Endothelial cell of umbilical vein (primary cell): ENCODE results near the gene GSTM3. TPM values are rescaled to one million over a fixed set of nuclear protein-coding genes. Genes with fewer than 3 reads are reported as not detected.

ENCODE experiments used
- BruUV-seq: library from RNA; stranded (reverse); fragments of 400-500 nt; replicated peaks from 2 replicates; lab custom pipeline; 2021; lab: Mats Ljungman, UMichigan
- CTCF ChIA-PET: fragments of 300-600, 350-600 bp; sonication (Branson Sonifier 250); formaldehyde crosslinking; loops from one replicate; lab custom pipeline; 2021; ENCODE audit warnings: antibody characterized with exemption, inconsistent platforms; lab: Charles Lee
- POLR2A ChIA-PET: fragments of 300-600, 350-600 bp; sonication (Branson Sonifier 250); formaldehyde crosslinking; loops from one replicate; lab custom pipeline; 2021; ENCODE audit warnings: antibody characterized with exemption, inconsistent platforms; lab: Charles Lee
- DNase-seq: peaks from one replicate; pipeline ENCODE4 v3.0.0-alpha.2; 2011; ENCODE audit warnings: low read depth, low spot score
- FAIRE-seq: peaks from 2 replicates; lab custom pipeline; 2011; peaks lifted over from hg19 to GRCh38; lab: Jason Lieb, UNC
- H2AFZ ChIP-seq: 2 replicates; pipeline ENCODE4 v1.6.0; 2012; ENCODE audit warnings: low read depth, low read length, control low read depth, inconsistent platforms
- H3K27ac ChIP-seq: 2 replicates; pipeline ENCODE4 v1.5.1; 2011; ENCODE audit warnings: low read depth, mild to moderate bottlenecking, control low read depth, low read length, moderate library complexity; ENCODE audit not compliant: insufficient read depth
- H3K27me3 ChIP-seq, 2 experiments: 2 replicates each; pipeline versions ENCODE4 v1.6.0 to v1.6.1; 2011; ENCODE audit warnings: low read length in 2 of 2, mixed read lengths in 1 of 2; ENCODE audit not compliant: control insufficient read depth in 2 of 2, insufficient read depth in 2 of 2
- H3K36me3 ChIP-seq, 2 experiments: 2 replicates in 1 of 2; 3 replicates in 1 of 2; pipeline ENCODE4 v1.5.1; 2011; ENCODE audit warnings: low read length in 2 of 2, mild to moderate bottlenecking in 1 of 2, moderate library complexity in 1 of 2; ENCODE audit not compliant: control insufficient read depth in 2 of 2, insufficient read depth in 2 of 2; ENCODE audit errors: extremely low read depth in 1 of 2
- H3K4me1 ChIP-seq: 3 replicates; pipeline ENCODE4 v1.5.1; 2011; ENCODE audit warnings: mild to moderate bottlenecking, low read length; ENCODE audit not compliant: control insufficient read depth, insufficient read depth; ENCODE audit errors: extremely low read depth
- H3K4me2 ChIP-seq: 2 replicates; pipeline ENCODE4 v1.6.1; 2011; ENCODE audit warnings: low read length, control low read depth, mixed read lengths; ENCODE audit not compliant: insufficient read depth
- H3K4me3 ChIP-seq, 3 experiments: fragments of 200-600 bp in 1 of 3; sonication (generic), shearing (Covaris generic) in 1 of 3; replicated peaks in 1 of 3; 2 replicates each; pipeline ENCODE4 v1.5.1; 2011 to 2016; ENCODE audit warnings: control low read depth in 3 of 3, low read length in 3 of 3, mild to moderate bottlenecking in 2 of 3, inconsistent platforms in 1 of 3, low read depth in 1 of 3, moderate library complexity in 1 of 3; ENCODE audit not compliant: insufficient read depth in 1 of 3
- H3K79me2 ChIP-seq: 2 replicates; pipeline ENCODE4 v1.6.0; 2012; ENCODE audit warnings: low read length, inconsistent platforms; ENCODE audit not compliant: control insufficient read depth, insufficient read depth
- H3K9ac ChIP-seq: replicated peaks from 2 replicates; pipeline ENCODE3; 2011; ENCODE audit warnings: low read length, control low read depth; ENCODE audit not compliant: insufficient read depth; ENCODE audit errors: extremely low read depth
- H3K9me1 ChIP-seq: replicated peaks from 3 replicates; pipeline ENCODE4 v1.6.0; 2011; ENCODE audit warnings: mild to moderate bottlenecking, low read length; ENCODE audit not compliant: control insufficient read depth, insufficient read depth; ENCODE audit errors: extremely low read depth
- H3K9me3 ChIP-seq: replicated peaks from 2 replicates; pipeline ENCODE4 v1.5.1; 2012; ENCODE audit warnings: low read length, inconsistent platforms; ENCODE audit not compliant: control insufficient read depth, insufficient read depth
- H4K20me1 ChIP-seq: replicated peaks from 2 replicates; pipeline ENCODE3; 2011; ENCODE audit warnings: mild to moderate bottlenecking, low read length; ENCODE audit not compliant: control insufficient read depth, insufficient read depth; ENCODE audit errors: extremely low read depth
- CTCF ChIP-seq, 2 donors: IDR thresholded peaks; 1 replicate in 1 of 2; 2 replicates in 1 of 2; pipeline ENCODE4 v1.5.1; 2011; ENCODE audit warnings: low read length in 2 of 2, mild to moderate bottlenecking in 2 of 2, moderate library complexity in 2 of 2, control low read depth in 1 of 2, inconsistent platforms in 1 of 2, low read depth in 1 of 2; ENCODE audit not compliant: insufficient read depth in 1 of 2; ENCODE audit errors: extremely low read depth in 1 of 2
- EZH2 ChIP-seq: IDR thresholded peaks from 2 replicates; pipeline ENCODE4 v1.6.1; 2012; ENCODE audit warnings: borderline replicate concordance, low read depth, mild to moderate bottlenecking, moderate library complexity, low read length, inconsistent platforms; ENCODE audit not compliant: severe bottlenecking
- FOS ChIP-seq: IDR thresholded peaks from 2 replicates; pipeline ENCODE4 v1.6.1; 2011; ENCODE audit warnings: mild to moderate bottlenecking, low read length, moderate library complexity, borderline replicate concordance; ENCODE audit not compliant: insufficient read depth
- GATA2 ChIP-seq: IDR thresholded peaks from 2 replicates; pipeline ENCODE4 v1.7.0; 2011; ENCODE audit warnings: low read depth, mild to moderate bottlenecking, moderate library complexity, mixed read lengths, low read length; ENCODE audit not compliant: insufficient read length, insufficient read depth
- JUN ChIP-seq: IDR thresholded peaks from 2 replicates; pipeline ENCODE4 v1.6.1; 2011; ENCODE audit warnings: borderline replicate concordance, low read depth; ENCODE audit not compliant: insufficient read length, insufficient read depth
- MAX ChIP-seq: IDR thresholded peaks from 2 replicates; pipeline ENCODE4 v1.6.1; 2011; ENCODE audit not compliant: insufficient read depth, insufficient read length
- MYC ChIP-seq: IDR thresholded peaks from one replicate; pipeline ENCODE4 v1.6.1; 2011; ENCODE audit warnings: mild to moderate bottlenecking, low read depth, low read length
- POLR2A ChIP-seq: IDR thresholded peaks from 2 replicates; pipeline ENCODE4 v1.6.1; 2012; ENCODE audit warnings: low read depth, mild to moderate bottlenecking, control low read depth, low read length
- POLR2AphosphoS5 ChIP-seq: IDR thresholded peaks from 2 replicates; pipeline ENCODE4 v1.6.1; 2012; ENCODE audit warnings: low read depth, mild to moderate bottlenecking, control low read depth, low read length, moderate library complexity; ENCODE audit not compliant: insufficient read depth
- dilution Hi-C: fragments of 300-500 bp; cut with MboI; formaldehyde crosslinking; loops from one replicate; pipeline ENCODE4 v1.15.0; 2019; ENCODE audit warnings: low sequenced_read_pairs; ENCODE audit not compliant: extremely low pct_ligation_motif_present
- intact Hi-C: fragments of 100-400 bp; cut with micrococcal nuclease; formaldehyde crosslinking; loops from one replicate; pipeline ENCODE4 v1.10.0; 2022
- polyA plus RNA-seq, 4 experiments: library from polyadenylated mRNA; depleted of rRNA in 3 of 4; stranded (reverse) in 3 of 4; unstranded in 1 of 4; fragments of >200 nt; gene quantifications; 2 replicates each; pipeline versions ENCODE4 v1.2.1 to v1.2.3, GENCODE V29; 2011 to 2012; ENCODE audit warnings: missing spikeins in 1 of 4
- total RNA-seq: library from RNA; stranded (reverse); gene quantifications from 2 replicates; pipeline ENCODE4 v1.2.3, GENCODE V29; 2021

Gene GSTM3
- total and polyA plus RNA-seq, 2 donors (not counting 3 experiments of a cell fraction or from before 2014, with no cell fraction given): 27.9 to 52.0 TPM

GRCh38 chr1:109761227-109762038, 20.6 kb upstream of the GSTM3 start:
- DNase-seq (no peak), FAIRE-seq (no peak)
- no peaks in the 10 kb centered on the region for H3K9me3 ChIP-seq
- CTCF ChIA-PET: interaction anchor here (0.8 kb wide), 1 partner anchor 121 kb away, joined by 5 read pairs; no protein-coding TSS in a partner anchor
- no peaks in the 10 kb centered on the region for H3K9me1 ChIP-seq
- no peak overlapping the region for H2AFZ ChIP-seq
- H3K9ac ChIP-seq: no peak overlapping the region
- TF ChIP-seq FOS: no peak
- TF ChIP-seq MAX: no peak
- TF ChIP-seq EZH2: no peak
- no peak for TF ChIP-seq JUN
- no peak for TF ChIP-seq POLR2A
- TF ChIP-seq CTCF (IDR thresholded peaks at IDR 0.05; ENCODE audit: extremely low read depth in 1 of 2, insufficient read depth in 1 of 2, low read depth in 1 of 2, low read length in 2 of 2): no peak
- TF ChIP-seq POLR2AphosphoS5: no peak
- TF ChIP-seq GATA2: no peak
- TF ChIP-seq MYC: no peak
- H3K4me1 ChIP-seq: peaks cover 14% of the 10 kb centered on the region
- dilution Hi-C loops (no loop called here), intact Hi-C loops (loop anchor here (2.0 to 10.0 kb wide), 3 partner anchors 21 to 277 kb away; partner anchors contain the start of genes ATXN7L2, GSTM2 and GSTM3)
- no peak overlapping the region for H3K4me2 ChIP-seq
- BruUV-seq: no TSS peak
- no peaks in the 10 kb centered on the region for H3K79me2 ChIP-seq
- POLR2A ChIA-PET: no interaction called here
- no peaks in the 10 kb centered on the region for H3K36me3 ChIP-seq
- H3K4me3 ChIP-seq: no peak overlapping the region
- H4K20me1 ChIP-seq: no peaks in the 10 kb centered on the region
- no peak overlapping the region for H3K27ac ChIP-seq
- H3K27me3 ChIP-seq: no peaks in the 10 kb centered on the region
